NCI-H524 treated with DMSO at 0.1 percent for 48 hours (cell line): ENCODE results near the gene RERE.
"Not testable (repeated sequence)": the region's sequence is repeated elsewhere in the genome, so short reads cannot be mapped to it uniquely, and the experiment has no call there.

Experiments used
- DNase-seq: peaks from one replicate; lab custom pipeline; 2025; lab: John Stamatoyannopoulos, UW

The RERE gene

DNA sequence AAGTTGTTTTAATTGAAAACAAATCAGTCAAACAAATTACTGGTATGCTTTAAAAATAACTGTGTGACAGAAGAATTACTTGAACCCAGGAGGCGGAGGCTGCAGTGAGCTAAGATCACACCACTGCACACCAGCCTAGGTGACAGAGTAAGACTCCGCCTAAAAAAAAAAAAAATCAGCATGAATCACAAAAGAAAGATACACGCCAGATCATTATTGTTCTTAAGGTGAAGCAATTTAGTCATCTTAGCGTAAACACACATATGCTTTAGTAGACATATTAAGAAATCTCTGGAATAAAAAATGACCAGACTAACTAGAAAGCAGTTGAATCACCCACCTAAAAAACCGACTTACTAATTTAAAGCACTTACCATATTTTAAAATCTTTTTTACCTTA lies 20.2 kb downstream of the RERE start:
- no peak for DNase-seq

DNA sequence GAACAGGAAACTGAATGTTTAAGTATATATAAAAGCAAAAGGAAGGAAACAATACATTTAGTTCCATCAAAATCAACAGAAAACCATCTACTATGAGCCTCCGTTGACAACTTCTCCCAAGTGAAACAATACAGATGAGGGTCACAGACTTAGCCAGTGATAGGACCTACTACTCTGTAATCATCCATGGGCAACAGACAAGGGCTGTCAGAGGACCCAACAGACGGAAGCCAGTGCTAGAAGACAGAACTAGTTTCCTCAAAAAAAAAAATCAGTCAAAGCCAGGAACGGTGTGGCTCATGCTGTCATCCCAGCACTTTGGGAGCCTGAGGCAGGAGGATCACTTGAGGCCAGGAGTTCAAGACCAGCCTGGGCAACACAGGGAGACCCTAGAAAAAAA lies 20.6 kb downstream of the RERE start:
- DNase-seq = no peak

DNA sequence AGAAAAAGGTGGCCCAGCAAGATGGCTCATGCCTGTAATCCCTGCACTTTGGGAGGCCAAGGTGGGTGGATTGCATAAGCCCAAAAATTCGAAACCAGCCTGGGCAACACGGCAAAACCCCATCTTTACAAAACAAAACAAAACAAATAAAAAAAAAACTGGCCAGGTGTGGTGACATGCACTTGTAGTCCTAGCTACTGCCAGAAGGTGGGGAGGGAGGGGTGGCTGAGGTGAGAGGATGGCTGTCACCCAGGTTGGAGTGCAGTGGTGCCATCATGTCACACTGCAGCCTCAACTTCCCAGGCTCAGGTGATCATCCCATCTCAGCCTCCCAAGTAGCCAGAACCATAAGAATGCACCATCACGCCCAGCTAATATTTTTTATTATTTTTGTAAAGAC lies 22.8 kb downstream of the RERE start:
- no peak for DNase-seq

DNA sequence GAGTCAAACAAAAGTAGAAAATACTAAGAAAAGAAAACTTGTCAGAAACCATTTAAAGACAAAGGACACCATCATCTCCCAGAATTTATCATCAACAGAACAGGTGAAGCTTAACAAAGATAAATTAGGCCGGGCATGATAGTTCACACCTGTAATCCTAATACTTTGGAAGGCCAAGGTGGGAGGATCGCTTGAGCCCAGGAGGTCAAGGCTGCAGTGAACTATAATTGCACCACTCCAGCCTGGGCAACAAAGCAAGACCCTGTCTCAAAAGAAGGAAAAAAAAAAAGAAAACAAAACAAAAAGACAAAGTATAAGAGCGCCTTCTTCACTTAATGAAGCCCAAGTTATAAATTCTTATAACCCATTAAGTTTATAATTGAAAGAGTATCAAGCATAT lies 25.6 kb downstream of the RERE start:
- DNase-seq = no peak

DNA sequence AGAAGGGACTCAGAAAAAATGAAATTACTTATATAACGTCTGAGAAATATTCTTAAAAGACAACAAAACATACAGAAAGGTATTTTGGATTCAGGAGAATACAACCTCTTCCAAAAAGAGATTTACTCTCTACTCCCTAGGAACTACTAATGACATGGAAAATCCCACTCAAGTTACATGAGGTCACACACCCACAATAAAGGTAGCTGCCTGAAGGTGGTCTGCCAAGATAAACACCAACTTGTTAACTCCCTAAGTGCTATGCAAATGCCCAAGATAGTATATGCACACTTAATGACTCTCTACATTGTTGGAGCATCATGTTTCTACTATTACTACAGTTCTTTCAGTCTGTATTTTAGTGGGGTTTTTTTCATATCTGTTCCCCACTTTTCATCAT lies 26.5 kb downstream of the RERE start:
- DNase-seq = no peak

DNA sequence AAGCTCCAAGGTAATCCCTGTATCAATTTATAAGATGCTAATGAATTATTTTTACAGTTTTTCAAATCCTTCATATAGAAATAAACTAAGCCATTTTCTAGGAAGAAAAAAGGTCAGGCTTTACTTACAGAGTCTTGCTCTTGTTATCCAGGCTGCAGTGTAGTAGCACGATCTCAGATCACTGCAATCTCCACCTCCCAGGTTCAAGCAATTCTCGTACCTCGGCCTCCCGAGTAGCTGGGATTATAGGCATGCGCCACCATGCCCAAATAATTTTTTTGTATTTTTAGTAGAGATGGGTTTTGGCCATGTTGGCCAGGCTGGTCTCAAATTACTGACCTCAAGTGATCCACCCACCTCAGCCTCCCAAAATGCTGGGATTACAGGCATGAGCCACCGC lies 27.0 kb downstream of the RERE start:
- DNase-seq = no peak

DNA sequence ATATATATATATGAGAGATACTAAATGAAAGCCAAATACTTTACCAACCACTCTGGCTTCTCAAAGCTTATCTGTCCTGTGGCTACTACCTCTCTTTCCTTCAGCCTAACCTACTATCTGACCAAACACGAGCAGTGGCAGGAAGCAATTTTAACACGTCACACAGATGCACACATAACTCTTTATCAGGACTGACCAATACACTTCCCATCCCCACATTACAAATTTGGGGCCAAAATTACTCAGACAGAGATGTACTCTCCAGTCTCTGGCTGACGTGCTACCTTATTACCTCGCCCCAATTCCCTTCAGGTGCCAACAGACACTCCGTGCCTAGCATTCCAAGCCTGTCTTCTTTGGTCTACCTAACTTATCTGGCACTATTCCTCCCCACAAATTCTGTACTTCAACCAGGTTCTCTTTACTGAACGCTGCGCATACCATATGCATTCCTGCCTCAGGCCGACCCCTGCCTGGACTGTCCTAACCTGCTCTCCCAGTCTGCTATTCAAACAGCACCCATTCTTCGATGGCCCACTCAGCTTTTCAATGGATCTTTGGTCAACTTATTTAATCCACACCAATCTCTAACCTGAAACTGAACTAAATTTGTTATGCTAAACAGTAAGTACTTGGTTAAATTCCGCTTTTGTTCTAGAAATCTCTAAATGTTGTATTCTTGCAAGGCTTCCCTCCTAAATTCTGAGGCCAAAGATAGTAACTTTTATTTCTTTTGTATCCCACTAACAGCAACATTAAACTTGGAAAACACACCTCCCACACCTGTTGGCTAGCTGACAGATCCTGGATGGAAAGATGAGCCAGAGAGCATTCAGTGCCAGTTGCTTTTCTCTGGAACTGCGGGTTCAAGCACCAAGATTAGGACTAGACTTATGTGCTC lies 27.9 kb downstream of the RERE start:
- no peak for DNase-seq

DNA sequence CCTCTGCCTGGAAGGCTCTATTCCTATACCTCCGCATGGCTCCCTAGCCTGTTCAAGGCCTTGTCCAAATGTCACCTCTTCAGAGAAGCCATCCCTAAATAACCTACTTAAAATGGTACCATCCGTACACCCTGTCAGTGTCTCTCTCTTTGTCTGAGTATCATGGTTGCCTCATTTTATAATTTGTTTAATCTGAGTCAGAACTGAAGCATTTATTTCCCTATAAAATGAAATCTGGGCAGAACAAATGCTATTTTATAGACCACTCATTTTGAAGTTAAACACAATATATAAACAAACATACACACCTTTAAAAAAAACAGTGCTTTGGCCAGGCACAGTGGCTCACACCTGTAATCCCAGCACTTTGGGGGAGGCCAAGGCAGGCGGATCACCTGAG lies 30.2 kb downstream of the RERE start:
- no peak for DNase-seq

DNA sequence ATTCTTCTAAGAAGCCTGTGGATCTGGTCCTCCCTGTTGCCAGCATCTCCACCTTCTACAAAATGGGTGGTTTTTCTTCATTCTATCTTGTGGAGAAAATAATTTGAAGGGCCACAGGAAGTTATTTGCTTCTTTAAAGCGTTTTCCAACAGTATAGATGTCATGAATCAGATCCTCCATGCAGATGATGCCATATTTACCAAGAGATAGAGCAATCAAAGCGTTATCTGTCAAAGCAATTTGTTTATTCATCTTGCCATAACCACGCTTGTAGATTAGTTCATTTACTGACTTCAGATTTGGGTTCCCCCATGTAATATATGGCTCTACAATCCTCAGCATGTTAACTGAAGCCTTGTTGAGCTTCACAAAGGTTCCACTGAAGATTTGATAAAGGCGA lies 31.2 kb downstream of the RERE start:
- DNase-seq = not testable (repeated sequence)

DNA sequence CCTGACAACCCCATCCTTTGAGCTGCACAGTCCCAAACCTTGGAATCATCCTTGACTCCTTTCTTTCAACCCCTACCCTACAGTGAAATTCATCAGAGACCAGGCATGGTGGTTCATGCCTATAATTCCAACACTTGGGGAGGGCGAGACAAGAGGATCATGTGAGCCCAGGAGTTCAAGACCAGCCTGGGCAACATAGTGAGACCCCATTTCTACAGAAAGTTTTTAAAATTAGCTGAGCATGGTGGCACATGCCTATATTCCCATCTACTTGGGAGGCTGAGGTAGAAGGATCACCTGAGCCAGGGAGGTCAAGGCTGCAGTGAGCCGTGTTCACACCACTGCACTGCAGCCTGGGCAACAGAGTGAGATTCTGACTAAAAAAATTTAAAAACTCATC lies 34.5 kb downstream of the RERE start:
- DNase-seq = no peak

DNA sequence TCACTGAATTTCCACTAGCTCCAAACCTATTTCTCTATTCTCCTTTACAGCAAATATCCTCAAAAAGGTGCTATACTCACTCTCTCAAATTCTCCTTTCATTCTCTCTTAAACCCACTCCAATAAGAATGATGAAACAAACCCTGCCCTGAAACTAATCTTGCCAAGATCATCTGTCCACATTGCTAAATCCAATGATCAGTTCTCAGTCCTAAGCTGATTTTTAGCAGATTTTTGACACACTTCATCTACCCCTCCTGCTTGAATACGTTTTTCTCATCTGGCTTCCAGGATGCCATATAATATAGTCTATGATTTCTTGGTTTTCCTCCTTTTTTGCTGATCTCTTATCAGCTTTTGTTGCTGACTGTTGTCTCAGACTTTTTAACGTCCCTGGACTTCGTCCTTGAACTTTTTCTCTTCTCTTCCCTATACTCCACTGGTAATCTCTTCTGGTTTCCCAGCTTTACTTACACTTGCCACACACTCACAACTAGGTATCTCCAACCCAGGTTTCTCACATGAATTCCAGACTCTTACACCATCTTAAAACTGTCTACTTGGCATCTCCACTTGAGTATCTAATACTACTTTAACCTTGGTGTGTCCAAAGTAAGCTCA lies 35.3 kb downstream of the RERE start:
- no peak for DNase-seq

DNA sequence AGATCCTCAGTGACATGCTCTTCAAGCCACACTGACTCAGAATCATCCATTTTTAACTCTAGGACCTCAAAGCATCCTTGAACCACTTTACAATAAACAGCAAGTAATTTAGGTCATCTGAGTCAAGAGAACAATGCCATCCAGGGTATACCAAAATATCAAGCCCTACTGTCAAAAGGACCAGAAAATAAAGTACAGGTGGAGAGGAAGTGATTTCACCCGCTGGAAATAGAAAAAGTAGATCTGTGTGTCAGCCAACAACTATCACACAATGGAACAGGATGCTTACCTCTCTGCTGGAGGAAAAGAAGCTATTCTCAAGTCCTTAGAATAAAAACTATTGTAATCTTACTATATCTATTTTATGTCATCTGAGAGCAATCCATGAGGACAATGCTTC lies 37.0 kb downstream of the RERE start:
- no peak for DNase-seq

DNA sequence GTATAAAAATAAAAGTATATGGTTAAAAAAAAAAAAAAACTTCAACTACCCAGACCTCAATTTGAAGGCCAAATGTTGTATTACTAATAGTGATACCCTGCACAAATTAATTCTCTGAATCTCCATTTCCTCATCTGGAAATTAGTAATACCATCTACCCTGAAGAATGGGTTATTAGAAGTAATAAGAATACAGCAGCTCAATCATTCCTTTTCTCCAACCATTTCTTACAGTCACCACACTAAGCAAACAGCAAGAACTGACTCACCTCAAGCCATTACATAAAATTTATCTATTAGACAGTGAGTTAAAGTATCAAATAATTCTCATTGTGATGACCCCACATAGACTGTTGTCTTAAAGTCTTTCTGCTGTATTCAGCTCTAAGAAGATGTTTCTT lies 39.6 kb downstream of the RERE start:
- no peak for DNase-seq

DNA sequence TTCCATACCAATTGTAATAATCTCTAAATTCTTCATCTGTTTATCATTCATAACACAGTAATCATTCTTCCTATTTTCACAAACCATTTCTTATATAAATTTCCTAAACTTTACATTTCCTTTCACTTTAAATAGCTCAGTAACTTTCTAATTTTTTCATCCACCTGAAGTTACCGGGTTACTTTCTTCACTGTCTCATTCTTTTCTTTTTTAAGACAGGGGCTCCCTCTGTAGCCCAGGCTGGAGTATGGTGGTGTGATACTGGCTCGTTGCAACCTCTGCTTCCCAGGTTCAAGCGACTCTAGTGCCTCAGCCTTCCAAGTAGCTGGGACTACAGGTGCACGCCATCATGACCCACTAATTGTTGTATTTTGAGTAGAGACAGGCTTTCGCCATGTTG lies 41.3 kb downstream of the RERE start:
- DNase-seq = no peak

DNA sequence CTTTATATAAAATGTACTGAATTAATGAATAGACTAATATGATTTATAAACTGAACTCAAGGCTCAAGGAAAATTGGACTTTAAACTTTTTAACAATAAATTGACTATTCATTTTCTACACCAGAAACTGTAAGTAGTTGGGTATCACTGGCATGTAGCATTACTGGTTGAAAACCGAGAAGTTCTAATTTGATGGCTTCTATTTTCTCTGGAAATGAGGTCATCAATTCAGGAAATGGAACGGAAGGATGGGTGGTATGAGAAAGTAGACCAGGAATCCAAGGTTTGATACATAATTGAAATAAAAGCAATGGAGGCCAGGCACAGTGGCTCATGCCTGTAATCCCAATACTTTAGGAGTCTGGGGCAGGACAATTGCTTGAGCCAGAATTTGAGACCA lies 50.4 kb downstream of the RERE start:
- no peak for DNase-seq

DNA sequence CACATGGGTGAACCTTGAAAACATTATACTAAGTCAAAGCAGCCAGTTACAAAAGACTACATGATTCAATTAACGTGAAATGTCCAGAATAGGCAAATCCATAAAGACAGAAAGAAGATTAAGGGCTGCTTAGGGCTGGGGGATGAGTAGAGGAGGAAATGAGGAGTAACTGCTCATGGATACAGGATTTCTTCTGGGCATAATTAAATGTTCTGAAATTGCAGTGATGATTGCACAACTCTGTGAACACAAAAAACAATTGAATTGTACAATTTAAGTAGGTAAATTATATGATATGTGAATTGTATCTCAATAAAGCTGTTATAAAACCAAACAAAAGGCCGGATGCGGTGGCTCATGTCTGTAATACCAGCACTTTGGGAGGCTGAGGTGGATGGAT lies 52.2 kb downstream of the RERE start:
- DNase-seq = no peak

DNA sequence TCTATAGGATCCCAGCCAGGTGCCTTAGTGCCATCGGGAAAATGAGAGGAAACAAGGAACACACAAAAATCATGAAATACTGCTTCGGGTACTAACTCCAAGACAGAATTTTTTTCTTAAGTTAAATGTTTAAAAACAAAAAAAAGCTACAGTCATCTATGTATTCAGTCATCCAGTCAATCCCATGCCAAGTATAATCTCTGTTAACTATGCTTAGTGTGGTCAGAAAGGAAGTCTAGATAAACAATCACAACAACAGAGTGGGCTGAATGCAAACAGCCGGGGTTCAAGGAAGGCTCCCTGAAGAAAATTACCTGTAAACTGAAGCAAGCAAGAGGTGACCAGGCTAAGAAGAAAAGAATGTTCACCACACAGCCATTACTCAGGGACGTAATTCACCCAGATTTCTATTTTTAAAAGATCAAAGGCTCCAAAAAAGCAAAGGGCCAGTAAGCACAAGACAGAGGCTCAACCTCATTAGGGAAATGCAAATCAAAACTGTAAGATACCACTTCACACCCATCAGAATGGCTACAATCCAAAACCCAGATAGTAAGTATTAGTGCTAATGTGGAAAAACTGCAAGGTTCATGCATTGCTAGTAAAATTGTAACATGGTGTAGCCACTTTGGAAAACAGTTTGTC lies 53.0 kb downstream of the RERE start:
- DNase-seq = no peak

DNA sequence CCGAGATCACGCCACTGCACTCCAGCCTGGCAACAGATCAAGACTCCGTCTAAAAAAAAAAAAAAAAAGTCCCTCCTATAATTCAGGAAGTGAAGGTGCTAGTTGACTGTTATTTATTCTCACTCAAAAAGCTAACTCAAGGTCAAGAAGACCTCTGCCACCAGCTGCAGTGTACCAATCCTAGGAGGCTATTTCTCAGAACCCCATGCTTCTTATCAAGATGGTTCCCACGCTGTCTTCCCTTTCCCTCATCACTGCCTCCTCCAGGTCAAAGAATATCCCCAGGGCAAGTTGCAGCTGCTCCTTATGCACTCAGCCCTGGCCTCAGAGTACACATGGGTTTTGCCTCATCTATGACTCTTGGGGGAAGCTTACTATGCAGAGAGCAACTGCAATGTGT lies 53.6 kb downstream of the RERE start:
- DNase-seq = no peak

DNA sequence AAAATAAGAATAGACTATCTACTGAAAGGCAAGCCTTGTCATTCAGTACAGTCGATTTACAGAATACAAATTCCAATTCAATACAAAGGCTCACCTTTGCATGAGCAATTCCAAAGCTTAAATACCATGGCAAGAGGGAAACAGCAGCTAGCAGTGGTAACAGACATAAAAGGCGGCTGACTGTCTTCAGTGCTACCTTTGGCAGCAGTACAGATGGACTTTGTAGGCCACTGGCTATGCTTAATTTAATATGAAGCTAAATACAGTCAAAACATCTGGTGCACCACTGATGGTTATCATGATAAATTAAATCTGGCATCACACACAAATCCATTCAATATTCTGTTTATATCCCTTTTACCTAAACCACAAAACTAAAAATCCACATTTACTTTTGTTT lies 62.4 kb downstream of the RERE start:
- peak; percentile 41 for DNase-seq

DNA sequence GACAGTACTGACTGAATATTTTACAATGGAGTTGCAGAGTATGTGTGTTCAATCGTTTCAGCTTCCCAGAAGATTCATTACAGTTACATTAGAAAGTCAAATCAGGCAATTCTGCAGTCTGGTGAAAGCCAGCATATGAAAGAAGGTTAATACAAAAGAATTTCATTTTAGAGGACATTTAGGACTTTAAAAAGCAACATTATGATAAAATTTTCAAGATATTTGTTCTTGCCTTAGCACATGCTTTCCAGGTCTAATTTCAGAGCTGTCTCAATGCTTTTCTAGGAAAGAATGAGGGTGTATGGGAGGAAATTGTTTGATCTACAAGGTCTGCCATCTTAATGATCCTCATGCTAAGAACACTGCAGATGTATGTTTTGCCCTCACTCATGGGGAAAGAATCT lies 63.2 kb downstream of the RERE start:
- DNase-seq = no peak

DNA sequence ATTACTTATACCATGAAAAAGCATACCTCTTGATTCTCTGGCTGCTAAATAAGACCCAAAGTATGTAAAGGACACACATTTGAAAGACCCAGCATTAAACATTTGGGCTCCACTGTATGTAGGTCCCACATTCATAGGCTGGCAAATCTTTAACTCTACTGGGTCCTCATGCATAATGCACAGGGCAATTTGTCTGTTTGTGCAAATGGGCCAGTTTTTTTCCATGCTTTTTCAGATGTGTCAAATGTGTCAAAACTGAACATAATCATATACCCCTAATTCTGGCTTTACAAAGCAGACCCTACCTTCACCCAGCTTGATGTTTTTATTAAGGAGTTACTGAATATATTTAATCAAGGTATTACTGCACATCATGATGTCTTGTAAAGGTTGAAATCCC lies 63.7 kb downstream of the RERE start:
- no peak for DNase-seq

DNA sequence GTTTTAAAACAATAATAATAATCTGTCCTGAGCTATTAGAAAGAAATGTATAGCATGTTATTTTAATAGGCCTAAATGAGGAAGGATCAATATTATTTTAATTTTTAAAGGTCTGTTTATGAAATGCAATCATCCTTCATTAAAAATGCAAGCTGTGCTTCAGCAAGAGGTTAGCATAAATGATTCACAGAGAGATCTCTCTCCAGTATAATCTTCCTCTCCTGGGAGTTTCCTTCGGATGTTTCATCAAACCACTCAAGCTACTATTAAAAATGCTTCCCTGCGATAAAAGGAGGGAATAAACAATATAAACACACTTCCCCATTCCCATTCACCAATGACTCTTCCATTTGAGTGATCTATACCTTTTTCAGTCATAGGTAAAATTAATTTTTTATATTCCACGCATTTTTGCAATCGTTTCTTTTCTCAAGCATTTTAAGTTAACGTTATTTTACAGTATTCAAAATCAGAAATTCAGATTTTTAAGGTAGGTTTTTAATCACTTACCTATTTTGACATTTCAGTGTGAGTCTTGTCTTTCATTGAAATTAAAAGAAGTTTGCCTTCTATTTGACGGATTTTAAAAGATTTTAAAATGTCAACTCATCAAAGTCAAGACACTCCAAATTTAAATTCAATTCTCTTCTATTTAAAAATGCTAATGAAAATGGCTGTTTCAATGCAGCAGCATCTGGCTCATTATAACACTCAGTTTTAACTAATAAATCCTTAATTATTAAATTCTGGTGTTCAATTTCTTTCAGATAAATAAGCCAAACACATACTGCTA lies 64.3 kb downstream of the RERE start:
- no peak for DNase-seq

DNA sequence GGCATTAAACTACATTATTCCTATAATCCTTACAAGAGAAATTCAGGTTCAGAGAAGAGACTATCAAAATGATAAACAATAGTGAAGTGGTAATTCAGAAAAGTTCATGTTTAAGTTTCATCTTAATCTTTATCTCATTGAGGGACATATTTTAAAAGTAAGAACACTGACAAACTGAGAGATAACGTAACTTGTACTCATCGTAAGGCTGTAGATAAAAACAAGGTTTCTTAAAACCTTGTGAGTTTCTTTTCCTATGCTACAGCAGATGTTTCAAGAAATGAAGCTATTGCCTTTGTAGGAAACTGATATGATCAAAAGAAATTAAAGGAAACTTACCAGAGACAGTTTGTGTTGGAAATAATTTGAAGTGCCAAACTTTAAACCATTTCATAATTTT lies 65.0 kb downstream of the RERE start:
- no peak for DNase-seq
